HCT116 (cell line): ENCODE results near the gene ALDH1A2. TPM values are rescaled to one million over a fixed set of nuclear protein-coding genes. Genes with fewer than 3 reads are reported as not detected.

Experiments used
- ATAC-seq: fragments of 200-7000 bp; cut with Tn5 transposase; 2 replicates; pipeline ENCODE4 v1.9.1; 2020; ENCODE audit warnings: mild to moderate bottlenecking, moderate library complexity
- BruUV-seq: library from RNA; stranded (reverse); fragments of 400-500 nt; replicated peaks from 2 replicates; lab custom pipeline; 2021; lab: Mats Ljungman, UMichigan
- CTCF ChIA-PET: fragments of 300-600 bp; sonication (Branson Sonifier 250); formaldehyde crosslinking; loops from one replicate; lab custom pipeline; 2021; ENCODE audit warnings: antibody characterized with exemption; lab: Charles Lee
- POLR2A ChIA-PET: fragments of 300-600, 350-600 bp; sonication (Branson Sonifier 250); formaldehyde crosslinking; loops from one replicate; lab custom pipeline; 2021; ENCODE audit warnings: antibody characterized with exemption; lab: Charles Lee
- RAD21 ChIA-PET, 2 experiments: fragments of 300-600 bp; sonication (Branson Sonifier 250); formaldehyde crosslinking; loops; one replicate each; lab custom pipeline; 2023; ENCODE audit warnings: low total read pairs in 2 of 2; ENCODE audit not compliant: uncharacterized antibody in 2 of 2, unreplicated experiment in 2 of 2, low non-redundant PET in 1 of 2; lab: Charles Lee
- DNase-seq: peaks from one replicate; pipeline ENCODE4 v3.0.0-alpha.2; 2010; ENCODE audit warnings: low read depth, low spot score
- H2AFZ ChIP-seq: fragments of 200-600 bp; shearing (Covaris generic), sonication (generic); 2 replicates; pipeline ENCODE4 v1.6.1; 2017; ENCODE audit warnings: low read depth, mixed run types, mixed read lengths, antibody characterized with exemption, low read length; ENCODE audit not compliant: poor library complexity, severe bottlenecking
- H3K27ac ChIP-seq: 2 replicates; pipeline ENCODE4 v1.5.1; 2012; ENCODE audit warnings: low read depth, low read length
- H3K27me3 ChIP-seq: fragments of 200-600 bp; sonication (generic); 2 replicates; pipeline ENCODE4 v1.6.1; 2016; ENCODE audit warnings: mixed run types, low read length, mixed read lengths; ENCODE audit not compliant: insufficient read depth
- H3K36me3 ChIP-seq, 2 experiments: fragments of 200-500 bp in 1 of 2; fragments of 200-600 bp in 1 of 2; sonication (Bioruptor generic) in 1 of 2; sonication (generic) in 1 of 2; 2 replicates each; pipeline versions ENCODE4 v1.5.1 to v1.6.1; 2014 to 2016; ENCODE audit warnings: low read length in 2 of 2, inconsistent platforms in 1 of 2, mixed read lengths in 1 of 2, mixed run types in 1 of 2; ENCODE audit not compliant: insufficient read depth in 2 of 2, control insufficient read depth in 1 of 2
- H3K4me1 ChIP-seq, 2 experiments: fragments of 200-600 bp in 1 of 2; sonication (generic) in 1 of 2; 2 replicates each; pipeline versions ENCODE4 v1.5.1 to v1.6.1; 2012 to 2017; ENCODE audit warnings: low read length in 2 of 2, inconsistent platforms in 1 of 2, mild to moderate bottlenecking in 1 of 2, mixed read lengths in 1 of 2, mixed run types in 1 of 2, moderate library complexity in 1 of 2; ENCODE audit not compliant: insufficient read depth in 2 of 2, control insufficient read depth in 1 of 2
- H3K4me2 ChIP-seq: fragments of 200-600 bp; sonication (generic); 2 replicates; pipeline ENCODE4 v1.6.1; 2017; ENCODE audit warnings: mixed run types, low read length, mixed read lengths
- H3K4me3 ChIP-seq, 2 experiments: fragments of 200-600 bp in 1 of 2; sonication (generic) in 1 of 2; replicated peaks in 1 of 2; 2 replicates each; pipeline ENCODE4 v1.5.1; 2011 to 2016; ENCODE audit warnings: low read length in 2 of 2, control low read depth in 1 of 2, low read depth in 1 of 2, mild to moderate bottlenecking in 1 of 2, mixed read lengths in 1 of 2, mixed run types in 1 of 2
- H3K79me2 ChIP-seq: fragments of 200-600 bp; sonication (generic); 2 replicates; pipeline ENCODE4 v1.6.1; 2017; ENCODE audit warnings: mild to moderate bottlenecking, mixed run types, low read length, moderate library complexity, mixed read lengths; ENCODE audit not compliant: insufficient read depth
- H3K9ac ChIP-seq: fragments of 200-600 bp; sonication (generic); 2 replicates; pipeline ENCODE4 v1.6.1; 2016; ENCODE audit warnings: low read length, mixed read lengths
- H3K9me2 ChIP-seq: fragments of 200-600 bp; sonication (generic), shearing (Covaris generic); 2 replicates; pipeline ENCODE4 v1.6.1; 2017; ENCODE audit warnings: mixed run types, mild to moderate bottlenecking, moderate library complexity; ENCODE audit not compliant: insufficient read depth
- H3K9me3 ChIP-seq, 2 experiments: fragments of 200-500 bp in 1 of 2; fragments of 200-600 bp in 1 of 2; sonication (Bioruptor generic) in 1 of 2; sonication (generic) in 1 of 2; 2 replicates each; pipeline ENCODE4 v1.6.1; 2014 to 2017; ENCODE audit warnings: low read length in 2 of 2, mixed read lengths in 2 of 2, inconsistent platforms in 1 of 2, low read depth in 1 of 2, mild to moderate bottlenecking in 1 of 2, mixed run types in 1 of 2, moderate library complexity in 1 of 2; ENCODE audit not compliant: control insufficient read depth in 1 of 2, insufficient read depth in 1 of 2
- H4K20me1 ChIP-seq: fragments of 200-600 bp; sonication (generic), shearing (Covaris generic); 2 replicates; pipeline ENCODE4 v1.6.1; 2017; ENCODE audit warnings: mixed run types, mild to moderate bottlenecking, moderate library complexity; ENCODE audit not compliant: insufficient read depth
- ATF3 ChIP-seq: IDR thresholded peaks from 2 replicates; pipeline ENCODE4 v1.6.1; 2012
- CBX3 ChIP-seq: IDR thresholded peaks from 2 replicates; pipeline ENCODE4 v1.6.1; 2012; ENCODE audit warnings: low read depth
- MAX ChIP-seq: IDR thresholded peaks from 2 replicates; pipeline ENCODE4 v1.6.1; 2012
- POLR2A ChIP-seq: IDR thresholded peaks from 2 replicates; pipeline ENCODE4 v1.7.0; 2011; ENCODE audit warnings: borderline replicate concordance; ENCODE audit not compliant: insufficient read depth, insufficient read length; ENCODE audit errors: extremely low read depth
- SIN3A ChIP-seq: IDR thresholded peaks from 2 replicates; pipeline ENCODE4 v1.6.1; 2012; ENCODE audit warnings: low read depth
- SP1 ChIP-seq: IDR thresholded peaks from 2 replicates; pipeline ENCODE4 v1.6.1; 2012; ENCODE audit warnings: low read depth
- TCF7L2 ChIP-seq: IDR thresholded peaks from 2 replicates; pipeline ENCODE4 v1.7.0; 2011; ENCODE audit warnings: borderline replicate concordance, inconsistent platforms; ENCODE audit not compliant: insufficient read depth, insufficient read length; ENCODE audit errors: extremely low read depth
- YY1 ChIP-seq: IDR thresholded peaks from 2 replicates; pipeline ENCODE4 v1.6.1; 2011; ENCODE audit warnings: low read length, low read depth, moderate library complexity, mild to moderate bottlenecking; ENCODE audit not compliant: insufficient replicate concordance; ENCODE audit errors: extremely low read depth
- ZFX ChIP-seq: fragments of 450-650 bp; IDR thresholded peaks from 2 replicates; pipeline ENCODE4 v1.6.1; 2017
- intact Hi-C: fragments of 100-400 bp; cut with micrococcal nuclease; formaldehyde crosslinking; loops from 2 replicates; pipeline ENCODE4 v1.10.0; 2022
- total RNA-seq: library from RNA; stranded (reverse); gene quantifications from one replicate; pipeline ENCODE4 v1.2.1, GENCODE V29; 2021; ENCODE audit not compliant: unreplicated experiment
- TF ChIP-seq, protein P1 (sequence below), 3 experiments: fragments of 200-600 bp in 1 of 3; sonication (generic) in 1 of 3; IDR thresholded peaks in 2 of 3; conservative IDR thresholded peaks in 1 of 3; 2 replicates each; pipeline ENCODE4 v1.5.1; 2012 to 2017; ENCODE audit warnings: low read depth in 2 of 3, low read length in 2 of 3, antibody characterized with exemption in 1 of 3, borderline replicate concordance in 1 of 3, control low read depth in 1 of 3, mild to moderate bottlenecking in 1 of 3, mixed read lengths in 1 of 3, mixed run types in 1 of 3, moderate library complexity in 1 of 3; ENCODE audit not compliant: insufficient read depth in 1 of 3

The ALDH1A2 gene
- total RNA-seq, 1 experiment from 2014 or later, result 1.7 TPM

DNA sequence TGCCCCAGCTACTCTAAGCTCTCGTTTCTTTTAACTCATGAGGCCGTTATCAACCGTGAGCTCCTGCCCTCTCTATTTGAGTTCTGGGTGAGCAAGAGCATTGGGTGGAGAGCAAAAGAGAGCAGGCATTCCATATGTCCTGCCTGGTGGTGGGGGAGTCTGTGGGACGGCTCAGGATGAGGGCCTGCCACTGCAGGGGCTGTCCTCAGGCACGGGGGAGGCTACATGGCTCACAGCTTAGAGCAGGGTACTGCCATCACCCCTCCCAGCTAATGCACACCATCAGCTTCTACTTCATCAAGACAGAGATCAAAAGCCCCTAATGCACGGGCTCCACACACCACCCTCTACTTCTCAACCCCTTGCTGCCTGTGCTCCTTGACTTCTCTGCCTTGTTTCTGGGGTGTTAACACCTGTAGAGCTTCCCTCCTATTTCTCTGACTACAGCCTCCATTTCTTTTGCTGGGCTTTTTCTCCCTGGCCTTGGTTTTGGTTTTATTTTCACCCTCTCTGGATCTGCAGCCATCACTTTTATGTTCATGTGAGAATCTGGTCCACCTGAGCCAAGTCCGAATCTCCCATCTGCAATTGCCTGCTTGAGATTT lies 114.1 kb downstream of the ALDH1A2 start:
- Histone ChIP-seq H3K79me2 (no peaks in the 10 kb centered on the region), H4K20me1 (no peaks in the 10 kb centered on the region), H3K9ac (no peak overlapping the region), H3K9me2 (no peaks in the 10 kb centered on the region), H3K9me3 (no peaks in the 10 kb centered on the region), H3K4me3 (no peak overlapping the region), H3K4me2 (no peak overlapping the region), H3K27me3 (no peaks in the 10 kb centered on the region), H3K4me1 (no peaks in the 10 kb centered on the region), H3K36me3 (no peaks in the 10 kb centered on the region), H2AFZ (no peak overlapping the region), H3K27ac (no peak overlapping the region)
- intact Hi-C loops, result no loop called here
- POLR2A ChIA-PET, result no interaction called here
- RAD21 ChIA-PET, result no interaction called here
- CTCF ChIA-PET, result no interaction called here
- BruUV-seq, result no TSS peak
- ATAC-seq, result no peak
- TF ChIP-seq MAX (no peak), CBX3 (no peak), TCF7L2 (no peak), SP1 (no peak), YY1 (no peak), ZFX (no peak), SIN3A (no peak), ATF3 (no peak), POLR2A (no peak)
- TF ChIP-seq, protein P1, sequence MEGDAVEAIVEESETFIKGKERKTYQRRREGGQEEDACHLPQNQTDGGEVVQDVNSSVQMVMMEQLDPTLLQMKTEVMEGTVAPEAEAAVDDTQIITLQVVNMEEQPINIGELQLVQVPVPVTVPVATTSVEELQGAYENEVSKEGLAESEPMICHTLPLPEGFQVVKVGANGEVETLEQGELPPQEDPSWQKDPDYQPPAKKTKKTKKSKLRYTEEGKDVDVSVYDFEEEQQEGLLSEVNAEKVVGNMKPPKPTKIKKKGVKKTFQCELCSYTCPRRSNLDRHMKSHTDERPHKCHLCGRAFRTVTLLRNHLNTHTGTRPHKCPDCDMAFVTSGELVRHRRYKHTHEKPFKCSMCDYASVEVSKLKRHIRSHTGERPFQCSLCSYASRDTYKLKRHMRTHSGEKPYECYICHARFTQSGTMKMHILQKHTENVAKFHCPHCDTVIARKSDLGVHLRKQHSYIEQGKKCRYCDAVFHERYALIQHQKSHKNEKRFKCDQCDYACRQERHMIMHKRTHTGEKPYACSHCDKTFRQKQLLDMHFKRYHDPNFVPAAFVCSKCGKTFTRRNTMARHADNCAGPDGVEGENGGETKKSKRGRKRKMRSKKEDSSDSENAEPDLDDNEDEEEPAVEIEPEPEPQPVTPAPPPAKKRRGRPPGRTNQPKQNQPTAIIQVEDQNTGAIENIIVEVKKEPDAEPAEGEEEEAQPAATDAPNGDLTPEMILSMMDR (IDR thresholded peaks at IDR 0.05 in 2 of 3, conservative IDR thresholded peaks at IDR 0.05 in 1 of 3; ENCODE audit: borderline replicate concordance in 1 of 3, insufficient read depth in 1 of 3, low read depth in 2 of 3, low read length in 2 of 3), result no peak
- no peak for DNase-seq
